Activated CD8-positive, alpha-beta memory T cell treated with anti-CD3 and anti-CD28 coated beads for 24 hours (primary cell): Measurements from ENCODE around the gene CCDC87.
"Not testable (repeated sequence)": the region's sequence is repeated elsewhere in the genome, so short reads cannot be mapped to it uniquely, and the experiment has no call there.

ENCODE experiments used
- DNase-seq: peaks from one replicate; pipeline ENCODE4 v3.0.0-alpha.2; 2020

CCDC87 gene

DNA sequence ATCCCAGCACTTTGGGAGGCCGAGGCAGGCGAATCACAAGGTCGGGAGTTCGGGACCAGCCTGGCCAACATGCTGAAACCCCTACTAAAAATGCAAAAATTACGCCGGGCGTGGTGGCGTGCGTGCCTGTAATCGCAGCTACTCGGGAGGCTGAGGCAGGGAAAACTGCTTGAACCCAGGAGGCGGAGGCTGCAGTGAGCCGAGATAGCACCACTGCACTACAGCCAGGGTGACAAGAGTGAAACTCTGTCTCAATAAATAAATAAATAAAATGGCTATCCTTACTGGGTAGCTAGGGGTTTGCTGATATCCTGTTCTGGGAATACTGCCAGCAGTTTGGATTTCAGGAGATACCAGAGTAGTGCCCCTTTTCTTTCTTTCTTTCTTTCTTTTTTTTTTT, 21.2 kb upstream of the CCDC87 start:
- DNase-seq = no peak

DNA sequence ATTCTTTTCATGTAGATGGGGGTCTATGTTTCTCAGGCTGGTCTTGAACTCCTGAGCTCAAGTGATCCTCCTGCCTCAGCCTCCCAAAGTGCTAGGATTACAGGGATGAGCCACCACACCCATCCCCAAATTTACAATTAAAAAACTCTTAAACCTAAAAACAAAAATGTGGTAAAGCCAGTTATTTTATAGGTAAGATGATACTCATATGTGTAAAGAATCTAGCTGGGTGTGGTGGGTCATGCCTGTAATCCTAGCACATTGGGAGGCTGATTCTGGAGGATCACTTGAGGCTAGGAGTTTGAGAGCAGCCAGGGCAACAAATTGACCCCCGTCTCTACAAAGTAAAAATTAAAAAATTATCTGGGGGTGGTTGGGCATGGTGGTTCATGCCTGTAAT, 19.6 kb upstream of the CCDC87 start:
- no peak for DNase-seq

GRCh38 chr11:66609721-66610617, 17.1 kb upstream of the CCDC87 start:
- no peak for DNase-seq

DNA sequence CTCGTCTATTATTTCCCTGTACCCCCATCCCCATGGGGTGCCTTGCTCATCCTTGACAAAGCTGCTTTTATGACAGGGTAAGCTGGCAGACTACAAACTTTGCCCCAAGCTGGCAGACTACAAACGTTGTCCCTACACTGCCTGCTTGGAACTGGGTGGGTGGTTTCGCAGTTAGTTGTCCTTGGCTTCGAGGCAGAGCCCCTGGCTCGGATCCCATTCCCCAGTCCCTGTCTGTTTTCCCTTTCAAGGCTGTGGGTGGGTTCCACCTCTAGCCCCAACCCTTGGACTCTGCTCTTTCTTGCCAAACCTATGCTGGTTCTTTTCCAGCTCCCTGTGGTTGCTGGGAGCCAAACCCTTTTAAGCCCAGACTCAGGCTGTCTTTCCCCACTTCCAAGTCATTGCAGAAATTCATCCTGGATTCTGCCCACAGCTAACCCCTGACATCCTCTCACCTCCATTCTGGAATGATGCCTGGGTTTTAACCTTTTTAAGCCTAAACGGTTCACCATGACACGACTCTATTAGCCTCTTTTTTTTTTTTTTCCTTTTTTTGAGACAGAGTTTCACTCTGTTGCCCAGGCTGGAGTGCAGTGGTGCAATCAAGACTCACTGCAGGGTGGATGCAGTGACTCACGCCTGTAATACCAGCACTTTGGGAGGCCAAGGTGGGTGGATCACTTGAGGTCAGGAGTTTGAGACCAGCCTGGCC, 14.4 kb upstream of the CCDC87 start:
- DNase-seq = no peak

DNA sequence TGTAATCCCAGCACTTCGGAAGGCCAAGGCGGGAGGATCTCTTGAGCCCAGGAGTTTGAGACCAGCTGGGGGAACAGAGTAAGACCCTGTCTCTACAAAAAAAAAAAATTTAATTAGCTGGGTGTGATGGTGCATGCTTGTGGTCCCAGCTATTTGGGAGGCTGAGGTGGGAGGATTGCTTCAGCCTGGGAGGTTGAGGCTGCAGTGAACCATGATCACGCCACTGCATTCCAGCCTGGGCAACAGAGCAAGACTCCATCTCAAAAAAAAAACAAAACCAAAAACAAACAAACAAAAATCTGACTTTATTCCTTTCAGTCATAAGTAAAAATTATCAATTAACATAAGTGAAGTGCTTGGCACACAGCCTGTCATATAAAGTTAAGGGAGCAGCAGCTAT, 13.7 kb upstream of the CCDC87 start:
- DNase-seq = not testable (repeated sequence)

GRCh38 chr11:66604155-66604554, 11.3 kb upstream of the CCDC87 start:
- no peak for DNase-seq

GRCh38 chr11:66603072-66603471, 10.2 kb upstream of the CCDC87 start:
- no peak for DNase-seq

GRCh38 chr11:66600631-66601233, 7.9 kb upstream of the CCDC87 start:
- no peak for DNase-seq

DNA sequence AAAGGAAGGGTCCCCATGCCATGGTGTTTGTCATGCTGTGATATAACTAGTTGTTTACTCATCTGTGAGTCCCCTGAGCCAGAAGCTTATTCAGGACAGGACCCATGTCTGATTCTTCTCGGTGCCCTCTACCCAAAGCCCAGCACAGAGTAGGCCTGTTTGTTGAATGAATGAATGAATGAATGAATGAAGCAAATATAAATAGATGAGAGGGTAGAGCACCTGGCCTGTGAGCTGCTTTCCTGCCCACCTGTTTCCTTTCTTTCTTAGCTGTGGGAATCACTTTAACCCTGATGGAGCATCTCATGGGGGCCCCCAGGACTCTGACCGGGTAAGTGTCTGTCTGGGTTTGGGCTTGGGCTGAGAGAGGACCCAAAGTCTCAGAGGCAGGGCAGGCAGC, 7.4 kb upstream of the CCDC87 start:
- DNase-seq = no peak

DNA sequence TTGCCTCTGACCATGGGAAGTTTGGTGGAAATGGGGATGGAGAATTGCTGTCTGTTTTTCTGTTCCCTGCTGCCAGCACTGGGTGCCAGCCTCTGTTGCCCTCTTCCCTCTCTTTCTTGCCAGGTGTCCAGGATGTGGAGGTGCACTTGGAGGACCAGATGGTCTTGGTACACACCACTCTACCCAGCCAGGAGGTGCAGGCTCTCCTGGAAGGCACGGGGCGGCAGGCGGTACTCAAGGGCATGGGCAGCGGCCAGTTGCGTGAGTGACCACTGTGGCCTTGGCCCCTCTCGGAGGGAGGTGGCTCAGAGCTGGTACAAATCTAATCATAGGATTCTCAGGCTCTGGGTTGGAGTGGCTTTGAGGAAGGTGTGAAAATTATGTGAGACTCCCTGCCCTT, 6.1 kb upstream of the CCDC87 start:
- no peak for DNase-seq

GRCh38 chr11:66595245-66595904, 2.5 kb upstream of the CCDC87 start:
- DNase-seq = no peak

DNA sequence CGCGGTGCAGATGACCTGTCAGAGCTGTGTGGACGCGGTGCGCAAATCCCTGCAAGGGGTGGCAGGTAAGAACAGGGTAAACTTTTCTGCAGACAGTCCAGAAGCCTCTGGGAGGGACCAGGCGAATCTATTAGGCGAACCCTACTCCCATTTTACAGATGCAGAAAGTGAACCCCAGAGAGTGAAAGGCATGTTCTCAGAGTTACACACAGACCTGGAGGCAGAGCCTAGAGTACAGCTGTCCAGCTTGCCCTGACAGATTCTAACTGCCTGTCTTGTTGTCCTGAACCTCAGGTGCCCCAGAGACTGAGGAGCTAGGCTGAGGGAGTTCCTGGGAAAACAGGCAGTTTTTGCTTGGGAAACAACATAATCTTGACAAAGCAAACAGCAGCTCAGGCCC, 787 bp upstream of the CCDC87 start:
- no peak for DNase-seq

DNA sequence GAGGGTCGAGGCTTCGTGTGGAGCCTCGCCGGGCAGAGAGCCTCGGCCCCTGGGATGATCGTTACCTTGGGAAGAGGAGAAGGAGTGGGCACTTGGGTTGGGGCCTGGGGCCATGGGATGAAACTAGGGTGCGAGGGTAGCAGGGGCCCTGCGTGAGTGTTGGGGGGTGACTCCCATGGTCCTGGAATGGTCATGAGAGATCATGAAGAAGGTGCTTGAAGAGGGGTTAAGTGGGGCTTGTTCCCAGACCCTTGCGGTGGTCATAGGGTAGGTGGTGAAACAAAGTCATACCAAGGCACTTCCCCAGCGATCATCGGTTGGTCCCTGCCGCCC, 406 bp upstream of the CCDC87 start:
- no peak for DNase-seq

GRCh38 chr11:66591175-66591574, 1.7 kb downstream of the CCDC87 start:
- no peak for DNase-seq

DNA sequence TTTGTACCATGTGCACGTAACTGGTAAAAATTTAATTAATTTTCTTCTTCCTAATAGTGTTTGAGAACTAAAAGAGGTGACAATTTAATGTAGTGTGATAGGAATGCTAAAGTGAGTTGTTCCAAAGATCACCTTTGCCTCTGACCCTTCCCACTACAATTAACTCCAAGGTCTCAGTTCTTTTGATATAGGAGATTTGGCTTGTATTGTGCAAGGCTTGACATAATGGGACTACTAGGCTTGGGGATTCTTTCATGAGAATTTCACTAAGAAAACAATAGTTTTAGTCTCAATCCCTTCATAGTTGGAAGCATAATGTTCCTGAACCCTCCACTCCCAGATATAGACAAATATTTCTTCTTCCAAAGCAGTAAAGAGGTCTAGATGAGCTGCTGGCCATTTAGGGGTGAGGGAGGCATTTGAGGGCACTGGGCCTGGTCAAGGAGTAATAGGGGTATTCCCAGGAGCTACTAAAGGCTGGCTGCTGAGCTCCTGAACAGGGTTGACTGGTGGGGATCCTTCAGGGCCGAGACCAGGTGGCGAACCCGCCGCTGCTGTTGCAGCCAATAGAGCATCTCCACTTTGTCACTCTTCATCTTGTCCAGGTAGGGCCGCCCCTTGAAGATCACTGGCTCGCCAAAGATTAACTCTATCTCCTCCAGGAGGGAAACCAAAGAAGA, 2.7 kb downstream of the CCDC87 start:
- DNase-seq = no peak

- DNase-seq = not testable (repeated sequence)
Observed at GRCh38 chr11:66589315-66589714, 3.5 kb downstream of the CCDC87 start.

DNA sequence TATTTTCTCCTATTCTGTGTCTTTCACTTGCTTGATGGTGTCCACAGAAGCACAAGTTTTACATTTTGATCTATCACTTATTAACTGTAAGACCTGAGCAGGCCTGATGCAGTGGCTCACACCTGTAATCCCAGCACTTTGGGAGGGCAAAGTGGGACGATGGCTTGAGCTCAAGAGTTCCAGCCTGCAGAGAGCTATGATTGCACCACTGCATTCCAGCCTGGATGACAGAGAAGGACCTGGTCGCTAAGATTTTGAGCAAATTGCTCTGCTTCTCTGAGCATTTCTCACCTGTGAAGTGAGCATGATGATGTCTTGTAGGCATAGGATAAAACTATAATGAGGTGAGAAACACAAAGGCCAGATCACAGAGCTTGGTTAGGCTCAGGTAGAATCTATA, 6.7 kb downstream of the CCDC87 start:
- DNase-seq = no peak

- not testable (repeated sequence) for DNase-seq
Observed at GRCh38 chr11:66585447-66585846, 7.4 kb downstream of the CCDC87 start.

DNA sequence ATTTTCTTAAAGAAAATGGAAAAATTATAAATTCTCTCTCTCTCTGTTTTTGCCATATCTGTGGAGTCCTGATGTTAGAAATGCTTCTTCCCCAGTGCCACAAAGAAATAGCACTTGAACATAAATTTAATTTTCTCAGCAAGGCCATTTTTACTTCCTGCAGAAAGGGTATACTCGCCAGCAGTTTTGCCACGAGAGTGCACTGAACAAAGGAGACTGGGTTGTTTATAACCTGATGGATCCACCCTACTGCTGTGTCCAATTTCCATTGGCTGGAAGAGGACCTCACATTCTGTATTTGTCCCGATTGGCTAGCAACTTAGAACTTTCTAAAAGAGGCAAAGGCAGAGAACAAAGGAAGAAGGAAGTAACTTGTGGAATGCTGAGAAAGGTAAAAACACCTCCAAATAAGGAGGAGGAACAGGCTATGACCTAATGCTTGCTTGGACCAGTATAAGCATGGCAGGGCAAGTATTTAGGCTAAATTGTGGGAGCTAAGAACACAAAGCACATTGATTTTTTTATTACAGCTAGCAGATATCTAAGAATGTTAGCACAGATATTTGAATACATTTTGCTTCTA, 10.2 kb downstream of the CCDC87 start:
- DNase-seq = not testable (repeated sequence)

DNA sequence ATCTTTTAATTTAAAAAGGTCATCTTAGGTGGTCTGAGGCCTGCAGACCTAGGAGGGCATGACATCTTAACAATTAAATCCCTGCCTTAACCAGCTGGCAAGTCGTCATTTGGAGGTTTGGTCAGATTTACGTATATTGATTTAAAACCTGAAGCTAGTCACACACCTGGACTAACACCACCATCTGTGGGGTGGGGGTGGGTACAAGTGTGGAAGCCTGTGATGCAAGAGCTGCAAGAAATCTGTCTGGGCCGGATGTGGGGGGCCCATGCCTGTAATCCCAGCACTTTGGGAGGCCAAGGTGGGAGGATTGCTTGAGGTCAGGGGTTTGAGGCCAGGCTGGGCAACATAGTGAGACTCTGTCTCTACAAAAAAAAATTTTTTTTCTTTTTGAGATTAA, 11.6 kb downstream of the CCDC87 start:
- no peak for DNase-seq

DNA sequence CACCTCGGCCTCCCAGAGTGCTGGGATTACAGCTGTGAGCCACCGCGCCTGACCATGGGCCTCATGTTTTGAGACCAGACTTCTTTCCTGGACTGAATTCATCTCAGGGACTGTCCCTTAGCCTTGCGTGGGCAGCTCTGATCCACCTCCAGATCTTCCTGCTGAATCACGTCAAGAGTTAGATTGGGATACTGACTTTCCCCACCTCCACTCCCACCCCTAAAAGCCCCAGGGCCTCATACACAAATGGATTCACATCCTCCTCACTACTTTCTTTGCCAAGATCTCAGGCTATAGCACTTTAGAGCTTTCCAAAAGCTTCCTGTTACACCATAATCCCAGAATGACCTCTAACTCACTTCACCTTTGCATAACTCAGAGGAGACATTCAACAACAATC, 12.1 kb downstream of the CCDC87 start:
- DNase-seq = no peak

DNA sequence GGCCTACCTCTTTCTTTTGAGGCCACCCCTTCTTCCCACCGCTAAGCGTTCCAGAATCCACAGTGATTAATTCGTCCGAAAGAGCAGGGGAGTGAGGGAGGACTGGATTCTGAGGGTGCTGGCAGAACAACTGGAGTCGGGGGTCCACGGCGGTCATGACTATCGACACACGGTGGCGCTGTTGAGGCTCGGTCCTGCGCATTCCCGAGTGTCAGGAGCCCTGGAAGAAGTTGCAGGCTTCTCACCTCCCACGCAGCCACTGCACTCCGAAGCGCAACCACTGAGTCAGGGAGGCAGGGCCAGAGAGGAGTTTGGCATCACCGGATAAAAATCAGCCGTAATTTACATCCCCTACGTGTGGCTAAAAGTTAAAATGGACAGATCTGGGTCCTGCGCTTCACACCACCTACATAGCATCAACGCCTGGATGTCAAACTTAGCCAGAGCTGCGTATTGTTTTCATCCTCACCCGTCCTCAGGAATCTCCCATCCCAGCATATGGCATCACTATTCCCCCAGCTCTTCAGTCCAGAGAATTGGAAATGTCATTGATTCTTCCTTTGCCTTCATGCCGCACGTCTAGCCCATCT, 13.8 kb downstream of the CCDC87 start:
- peak; percentile 94 for DNase-seq
